ENCODE data around the gene SLC29A3.
A peak's percentile ranks its signal among the peaks of the same experiment; 100 is the strongest.

Gene SLC29A3

DNA sequence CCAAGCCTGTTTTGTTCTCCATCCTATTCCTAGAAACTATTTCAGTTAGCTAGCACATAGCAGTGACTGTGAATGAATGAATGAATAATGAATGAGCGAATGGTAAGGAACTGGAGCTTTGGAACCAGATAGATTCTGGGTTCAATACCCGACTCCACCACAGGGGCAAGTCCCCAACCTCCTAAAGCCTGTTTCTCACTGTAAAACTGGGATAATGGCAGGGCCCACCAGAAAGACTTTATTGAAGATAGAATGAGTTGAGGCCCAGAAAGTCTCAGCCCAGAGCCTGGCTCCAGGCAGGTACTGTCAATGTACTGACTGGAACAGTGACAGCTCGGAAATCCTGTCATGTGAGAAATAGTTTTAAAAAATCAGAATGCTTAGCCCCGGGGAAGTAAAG, 76.6 kb downstream of the SLC29A3 start:
- peak; percentile 33 for DNase-seq

- peak; percentile 64 for DNase-seq
Observed at GRCh38 chr10:71396084-71396710, 77.1 kb downstream of the SLC29A3 start.

DNA sequence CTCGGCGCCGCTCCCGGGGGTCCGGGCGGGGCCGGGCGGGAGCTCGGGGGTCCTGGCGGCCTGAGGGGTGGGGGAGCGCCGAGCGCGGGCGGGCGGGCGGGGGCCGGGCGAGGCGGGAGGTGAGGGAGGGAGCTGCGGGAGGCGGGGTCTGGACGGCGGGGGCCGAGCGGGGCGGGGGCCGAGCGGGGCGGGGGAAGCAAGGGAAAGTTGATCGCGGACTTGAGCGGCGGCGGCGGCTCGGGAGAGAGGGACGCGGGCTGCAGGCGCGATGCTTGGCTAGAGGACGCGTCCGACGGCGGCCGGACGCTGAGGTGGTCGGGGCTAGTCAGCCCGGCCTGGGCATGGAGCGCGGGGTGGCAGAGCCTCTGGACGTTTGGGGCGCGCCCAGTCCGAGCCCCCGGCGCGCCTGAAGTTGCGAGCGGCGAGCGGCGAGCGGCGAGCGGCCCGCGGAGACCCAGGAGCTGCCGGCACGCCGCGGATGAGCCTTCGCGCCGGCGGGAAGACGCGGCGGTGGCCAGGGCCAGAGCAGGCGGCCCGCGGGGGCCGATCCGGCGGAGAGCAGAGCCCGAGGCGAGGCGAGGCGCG, 77.7 kb downstream of the SLC29A3 start, which contains the start of gene CDH23:
Gene CDH23 (plus strand): TSS at position 210 of the 585 bp plus-strand sequence. CDS start 42,912 bp downstream, outside the sequence.
- DNase-seq: no peak

- no peak for DNase-seq
Observed at GRCh38 chr10:71397296-71398212, 78.5 kb downstream of the SLC29A3 start.

DNA sequence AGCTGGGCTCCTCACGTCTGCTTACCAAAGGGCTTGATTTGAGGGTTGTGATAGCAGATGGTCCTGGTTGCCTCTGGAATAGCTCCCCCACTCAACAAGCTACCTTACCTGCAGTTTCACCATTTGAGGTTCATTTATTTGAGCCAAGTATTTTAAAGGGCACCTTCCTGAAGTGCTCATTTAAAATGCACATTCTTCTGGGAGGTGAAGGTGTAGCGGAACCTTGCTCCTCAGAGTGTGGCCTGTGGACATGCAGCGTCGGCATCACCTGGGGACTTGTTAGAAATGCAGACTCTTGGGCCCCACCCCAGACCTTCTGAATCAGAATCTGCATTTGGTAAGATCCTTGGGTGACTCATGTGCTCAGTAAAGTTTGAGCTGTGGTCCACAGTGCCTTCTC, 79.9 kb downstream of the SLC29A3 start:
- peak; percentile 47 for DNase-seq

DNA sequence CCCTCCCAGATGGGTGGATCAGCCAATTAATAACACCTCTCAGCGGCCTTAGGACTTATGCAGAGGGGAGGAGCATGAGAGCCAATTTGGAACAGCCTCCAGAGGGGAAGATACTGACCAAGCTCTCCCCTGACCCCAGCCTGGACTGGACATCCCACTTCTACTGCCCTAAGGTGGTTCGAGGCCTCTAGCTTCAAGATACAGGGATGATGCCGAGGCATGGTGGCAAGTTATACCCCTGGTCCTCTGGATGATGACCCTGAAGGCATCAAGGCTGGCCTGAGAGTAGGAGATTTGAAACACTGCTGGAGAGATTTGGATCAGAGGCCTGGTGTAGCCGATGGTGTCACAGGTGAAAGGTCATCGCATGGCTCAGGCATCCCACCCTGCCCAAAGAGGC, 80.9 kb downstream of the SLC29A3 start:
- DNase-seq: peak; percentile 20

- DNase-seq: peak; percentile 32
Observed at GRCh38 chr10:71401056-71401455, 82.0 kb downstream of the SLC29A3 start.

DNA sequence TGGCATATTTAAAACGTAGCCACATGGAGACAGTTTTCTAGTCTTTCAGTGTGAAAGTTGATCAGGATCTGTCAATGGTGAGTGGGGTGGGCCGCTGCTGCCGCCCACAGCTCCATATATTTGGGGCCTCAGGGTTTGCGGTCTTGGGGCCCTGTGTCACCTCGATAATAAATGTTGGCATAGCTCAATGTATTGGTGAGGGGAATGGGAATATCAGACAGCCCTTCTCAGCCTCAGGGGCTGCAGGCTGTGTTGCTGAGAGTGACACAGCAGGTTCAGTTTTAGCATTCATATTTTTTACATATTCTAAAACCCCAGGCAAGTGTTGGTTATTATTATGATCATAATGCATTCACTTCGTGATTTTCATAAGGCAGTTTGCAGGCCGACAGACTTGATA, 82.9 kb downstream of the SLC29A3 start:
- peak; percentile 4 for DNase-seq

- DNase-seq: peak; percentile 33
Observed at GRCh38 chr10:71404503-71405295, 85.6 kb downstream of the SLC29A3 start.

DNA sequence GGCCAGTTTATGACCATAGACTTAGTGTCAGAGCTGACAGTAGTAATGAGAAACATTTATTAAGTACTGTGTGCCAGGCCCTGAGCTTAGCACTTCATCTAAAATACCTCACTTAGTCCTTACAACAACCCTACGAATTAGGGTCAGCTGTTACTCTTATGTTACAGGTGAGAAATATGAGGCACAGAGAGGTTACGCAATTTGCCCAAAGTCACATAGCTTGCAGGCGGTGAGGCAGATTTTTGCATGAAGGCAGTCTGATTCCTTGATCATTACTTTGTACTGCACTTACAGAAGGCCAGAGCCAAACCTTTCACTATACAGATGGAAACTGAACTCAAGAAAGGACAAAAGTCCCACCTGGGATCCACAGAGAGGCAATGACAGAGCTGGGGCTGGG, 87.8 kb downstream of the SLC29A3 start:
- peak; percentile 30 for DNase-seq

- DNase-seq: peak; percentile 35
Observed at GRCh38 chr10:71408436-71409225, 89.6 kb downstream of the SLC29A3 start.

GRCh38 chr10:71409516-71410104, 90.6 kb downstream of the SLC29A3 start:
- peak; percentile 23 for DNase-seq

All from activated CD8-positive, alpha-beta memory T cell treated with anti-CD3 and anti-CD28 coated beads, Interleukin-2, amount 50 U/mL, for 48 hours (primary cell).